WTC11 (cell line): ENCODE data around the gene SLC8A1. TPM values are rescaled to one million over a fixed set of nuclear protein-coding genes. Genes with fewer than 3 reads are reported as not detected.

Experiments
- ATAC-seq: fragments of 200-7000 bp; cut with Tn5 transposase; 2 replicates; pipeline ENCODE4 v1.10.0; 2021; ENCODE audit warnings: mild to moderate bottlenecking, moderate library complexity
- CTCF ChIA-PET: fragments of 300-600 bp; sonication (Branson Sonifier 250); formaldehyde crosslinking; loops from one replicate; lab custom pipeline; 2021; ENCODE audit warnings: antibody characterized with exemption; lab: Charles Lee
- POLR2A ChIA-PET: fragments of 350-600 bp; sonication (Branson Sonifier 250); formaldehyde crosslinking; loops from one replicate; lab custom pipeline; 2021; ENCODE audit warnings: antibody characterized with exemption; lab: Charles Lee
- DNase-seq: peaks from one replicate; pipeline ENCODE4 v3.0.0; 2021; ENCODE audit warnings: low spot score
- H3K27ac Mint-ChIP-seq: 2 replicates; pipeline ENCODE4 v1.8.0; 2021; ENCODE audit warnings: mixed read lengths
- H3K27me3 Mint-ChIP-seq: 2 replicates; pipeline ENCODE4 v1.8.0; 2021; ENCODE audit warnings: low read depth, mild to moderate bottlenecking, moderate library complexity, mixed read lengths
- H3K36me3 Mint-ChIP-seq: 2 replicates; pipeline ENCODE4 v1.8.0; 2021; ENCODE audit warnings: mixed read lengths
- H3K4me1 Mint-ChIP-seq: 2 replicates; pipeline ENCODE4 v1.8.0; 2022; ENCODE audit warnings: mixed read lengths
- H3K4me3 Mint-ChIP-seq: 2 replicates; pipeline ENCODE4 v1.8.0; 2021; ENCODE audit warnings: mild to moderate bottlenecking, moderate library complexity, mixed read lengths
- H3K9me3 Mint-ChIP-seq: 2 replicates; pipeline ENCODE4 v1.8.0; 2021; ENCODE audit warnings: mixed read lengths
- NFE2L1 ChIP-seq: sonication (generic); formaldehyde crosslinking; IDR thresholded peaks from 2 replicates; pipeline ENCODE4 v1.8.1; 2023; ENCODE audit warnings: missing genetic modification reagents
- PRRX2 ChIP-seq: fragments of 250-450 bp; sonication (Bioruptor Pico); IDR thresholded peaks from 2 replicates; pipeline ENCODE4 v1.8.0; 2021; ENCODE audit warnings: mild to moderate bottlenecking
- SMAD4 ChIP-seq: sonication (generic); formaldehyde crosslinking; IDR thresholded peaks from 2 replicates; pipeline ENCODE4 v1.8.0; 2022; ENCODE audit warnings: mild to moderate bottlenecking, missing genetic modification reagents
- SOX15 ChIP-seq: fragments of 250-450 bp; sonication (Bioruptor Pico); IDR thresholded peaks from 2 replicates; pipeline ENCODE4 v1.9.0; 2021; ENCODE audit warnings: mild to moderate bottlenecking
- TEAD4 ChIP-seq: sonication (generic); formaldehyde crosslinking; IDR thresholded peaks from 2 replicates; pipeline ENCODE4 v1.8.0; 2022; ENCODE audit warnings: mild to moderate bottlenecking, missing genetic modification reagents
- ZBTB21 ChIP-seq: sonication (generic); formaldehyde crosslinking; IDR thresholded peaks from 2 replicates; pipeline ENCODE4 v1.8.1; 2023; ENCODE audit warnings: mild to moderate bottlenecking, missing genetic modification reagents, borderline replicate concordance
- ZNF317 ChIP-seq: sonication (generic); formaldehyde crosslinking; IDR thresholded peaks from 2 replicates; pipeline ENCODE4 v1.8.1; 2023; ENCODE audit warnings: low read depth, mild to moderate bottlenecking, moderate library complexity, missing genetic modification reagents, borderline replicate concordance
- ZNF416 ChIP-seq: fragments of 250-450 bp; sonication (Bioruptor Pico); IDR thresholded peaks from 2 replicates; pipeline ENCODE4 v1.9.0; 2021; ENCODE audit warnings: mild to moderate bottlenecking, inconsistent platforms
- total RNA-seq: library from RNA; stranded (reverse); gene quantifications from 3 replicates; pipeline ENCODE4 v1.2.3, GENCODE V29; 2021
- TF ChIP-seq, protein P1 (sequence below): sonication (generic); formaldehyde crosslinking; IDR thresholded peaks from 2 replicates; pipeline ENCODE4 v1.8.1; 2023; ENCODE audit warnings: mild to moderate bottlenecking, missing genetic modification reagents
- TF ChIP-seq, protein P2 (sequence below): fragments of 250-450 bp; sonication (Bioruptor Pico); IDR thresholded peaks from 2 replicates; pipeline ENCODE4 v1.9.0; 2021; ENCODE audit warnings: mild to moderate bottlenecking
- TF ChIP-seq, protein P3 (sequence below): sonication (generic); formaldehyde crosslinking; IDR thresholded peaks from 2 replicates; pipeline ENCODE4 v1.8.0; 2022; ENCODE audit warnings: mild to moderate bottlenecking, missing genetic modification reagents
- TF ChIP-seq, protein P4 (sequence below): sonication (generic); formaldehyde crosslinking; IDR thresholded peaks from 2 replicates; pipeline ENCODE4 v1.8.0; 2023; ENCODE audit warnings: mild to moderate bottlenecking, missing genetic modification reagents
- TF ChIP-seq, protein P5 (sequence below): sonication (generic); formaldehyde crosslinking; IDR thresholded peaks from 2 replicates; pipeline ENCODE4 v1.8.1; 2023; ENCODE audit warnings: mild to moderate bottlenecking, missing genetic modification reagents, borderline replicate concordance
- TF ChIP-seq, protein P6 (sequence below): sonication (generic); formaldehyde crosslinking; IDR thresholded peaks from 2 replicates; pipeline ENCODE4 v1.8.1; 2022; ENCODE audit warnings: mild to moderate bottlenecking, moderate library complexity, missing genetic modification reagents
- TF ChIP-seq, protein P7 (sequence below): fragments of 250-450 bp; sonication (Bioruptor Pico); conservative IDR thresholded peaks from 2 replicates; pipeline ENCODE4 v1.9.0; 2021; ENCODE audit warnings: mild to moderate bottlenecking
- TF ChIP-seq, protein P8 (sequence below): fragments of 250-450 bp; sonication (Bioruptor Pico); IDR thresholded peaks from 2 replicates; pipeline ENCODE4 v1.9.0; 2021; ENCODE audit warnings: moderate library complexity, mild to moderate bottlenecking, inconsistent platforms, borderline replicate concordance

The SLC8A1 gene
- total RNA-seq, 1 experiment from 2014 or later: 2.6 TPM

DNA sequence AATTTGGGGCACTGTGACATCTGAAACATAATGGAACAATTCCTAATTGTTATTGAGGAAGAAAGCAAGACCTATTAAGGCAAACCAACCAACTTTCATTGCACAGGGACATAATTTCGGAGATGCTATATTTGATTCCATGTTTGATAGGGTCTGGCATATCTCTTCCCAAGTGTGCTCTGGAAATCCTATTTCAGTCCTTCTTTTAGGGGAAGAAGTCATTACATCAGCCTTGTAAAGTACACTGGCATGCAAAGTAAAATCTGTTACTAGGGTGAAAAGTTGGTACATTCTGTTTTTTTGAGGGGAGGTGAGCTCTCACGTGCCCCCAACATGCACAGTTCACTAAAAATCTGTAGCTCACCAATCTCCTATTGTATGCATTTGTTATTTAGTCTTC, 172.4 kb downstream of the SLC8A1 start (continued):
- TF ChIP-seq, protein P1, sequence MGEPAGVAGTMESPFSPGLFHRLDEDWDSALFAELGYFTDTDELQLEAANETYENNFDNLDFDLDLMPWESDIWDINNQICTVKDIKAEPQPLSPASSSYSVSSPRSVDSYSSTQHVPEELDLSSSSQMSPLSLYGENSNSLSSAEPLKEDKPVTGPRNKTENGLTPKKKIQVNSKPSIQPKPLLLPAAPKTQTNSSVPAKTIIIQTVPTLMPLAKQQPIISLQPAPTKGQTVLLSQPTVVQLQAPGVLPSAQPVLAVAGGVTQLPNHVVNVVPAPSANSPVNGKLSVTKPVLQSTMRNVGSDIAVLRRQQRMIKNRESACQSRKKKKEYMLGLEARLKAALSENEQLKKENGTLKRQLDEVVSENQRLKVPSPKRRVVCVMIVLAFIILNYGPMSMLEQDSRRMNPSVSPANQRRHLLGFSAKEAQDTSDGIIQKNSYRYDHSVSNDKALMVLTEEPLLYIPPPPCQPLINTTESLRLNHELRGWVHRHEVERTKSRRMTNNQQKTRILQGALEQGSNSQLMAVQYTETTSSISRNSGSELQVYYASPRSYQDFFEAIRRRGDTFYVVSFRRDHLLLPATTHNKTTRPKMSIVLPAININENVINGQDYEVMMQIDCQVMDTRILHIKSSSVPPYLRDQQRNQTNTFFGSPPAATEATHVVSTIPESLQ (CRISPR knock-in tag): no peak
- TF ChIP-seq, protein P2, sequence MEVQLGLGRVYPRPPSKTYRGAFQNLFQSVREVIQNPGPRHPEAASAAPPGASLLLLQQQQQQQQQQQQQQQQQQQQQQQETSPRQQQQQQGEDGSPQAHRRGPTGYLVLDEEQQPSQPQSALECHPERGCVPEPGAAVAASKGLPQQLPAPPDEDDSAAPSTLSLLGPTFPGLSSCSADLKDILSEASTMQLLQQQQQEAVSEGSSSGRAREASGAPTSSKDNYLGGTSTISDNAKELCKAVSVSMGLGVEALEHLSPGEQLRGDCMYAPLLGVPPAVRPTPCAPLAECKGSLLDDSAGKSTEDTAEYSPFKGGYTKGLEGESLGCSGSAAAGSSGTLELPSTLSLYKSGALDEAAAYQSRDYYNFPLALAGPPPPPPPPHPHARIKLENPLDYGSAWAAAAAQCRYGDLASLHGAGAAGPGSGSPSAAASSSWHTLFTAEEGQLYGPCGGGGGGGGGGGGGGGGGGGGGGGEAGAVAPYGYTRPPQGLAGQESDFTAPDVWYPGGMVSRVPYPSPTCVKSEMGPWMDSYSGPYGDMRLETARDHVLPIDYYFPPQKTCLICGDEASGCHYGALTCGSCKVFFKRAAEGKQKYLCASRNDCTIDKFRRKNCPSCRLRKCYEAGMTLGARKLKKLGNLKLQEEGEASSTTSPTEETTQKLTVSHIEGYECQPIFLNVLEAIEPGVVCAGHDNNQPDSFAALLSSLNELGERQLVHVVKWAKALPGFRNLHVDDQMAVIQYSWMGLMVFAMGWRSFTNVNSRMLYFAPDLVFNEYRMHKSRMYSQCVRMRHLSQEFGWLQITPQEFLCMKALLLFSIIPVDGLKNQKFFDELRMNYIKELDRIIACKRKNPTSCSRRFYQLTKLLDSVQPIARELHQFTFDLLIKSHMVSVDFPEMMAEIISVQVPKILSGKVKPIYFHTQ (CRISPR knock-in tag): no peak
- no peak for TF ChIP-seq SOX15 (CRISPR knock-in tag)
- TF ChIP-seq, protein P3, sequence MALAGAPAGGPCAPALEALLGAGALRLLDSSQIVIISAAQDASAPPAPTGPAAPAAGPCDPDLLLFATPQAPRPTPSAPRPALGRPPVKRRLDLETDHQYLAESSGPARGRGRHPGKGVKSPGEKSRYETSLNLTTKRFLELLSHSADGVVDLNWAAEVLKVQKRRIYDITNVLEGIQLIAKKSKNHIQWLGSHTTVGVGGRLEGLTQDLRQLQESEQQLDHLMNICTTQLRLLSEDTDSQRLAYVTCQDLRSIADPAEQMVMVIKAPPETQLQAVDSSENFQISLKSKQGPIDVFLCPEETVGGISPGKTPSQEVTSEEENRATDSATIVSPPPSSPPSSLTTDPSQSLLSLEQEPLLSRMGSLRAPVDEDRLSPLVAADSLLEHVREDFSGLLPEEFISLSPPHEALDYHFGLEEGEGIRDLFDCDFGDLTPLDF: no peak

DNA sequence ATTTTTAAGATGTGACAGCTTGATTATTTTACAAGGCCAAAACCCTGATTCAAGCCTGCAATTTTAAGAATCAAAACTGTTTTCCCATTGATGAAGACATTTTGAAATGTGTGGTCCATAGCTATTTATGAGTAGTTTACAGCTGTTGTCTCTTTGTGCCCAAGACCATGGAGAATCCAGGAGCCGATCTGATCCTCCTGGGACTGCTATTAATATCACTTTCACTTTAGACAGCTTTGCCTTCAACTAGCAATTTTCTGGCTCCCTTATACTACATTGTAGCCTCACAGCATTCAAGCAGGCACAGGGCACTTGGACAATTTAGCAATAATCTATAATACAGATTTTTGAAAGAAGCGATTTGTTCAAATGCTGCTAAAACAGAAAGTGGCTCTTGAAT, 172.9 kb downstream of the SLC8A1 start:
- H3K27ac Mint-ChIP-seq: no peak overlapping the region
- no peaks in the 10 kb centered on the region for H3K27me3 Mint-ChIP-seq
- no peaks in the 10 kb centered on the region for H3K9me3 Mint-ChIP-seq
- H3K4me1 Mint-ChIP-seq: no peaks in the 10 kb centered on the region
- POLR2A ChIA-PET: no interaction called here
- no peak overlapping the region for H3K4me3 Mint-ChIP-seq
- H3K36me3 Mint-ChIP-seq: no peaks in the 10 kb centered on the region
- ATAC-seq: no peak
- TF ChIP-seq ZNF317 (CRISPR knock-in tag): no peak
- TF ChIP-seq, protein P4, sequence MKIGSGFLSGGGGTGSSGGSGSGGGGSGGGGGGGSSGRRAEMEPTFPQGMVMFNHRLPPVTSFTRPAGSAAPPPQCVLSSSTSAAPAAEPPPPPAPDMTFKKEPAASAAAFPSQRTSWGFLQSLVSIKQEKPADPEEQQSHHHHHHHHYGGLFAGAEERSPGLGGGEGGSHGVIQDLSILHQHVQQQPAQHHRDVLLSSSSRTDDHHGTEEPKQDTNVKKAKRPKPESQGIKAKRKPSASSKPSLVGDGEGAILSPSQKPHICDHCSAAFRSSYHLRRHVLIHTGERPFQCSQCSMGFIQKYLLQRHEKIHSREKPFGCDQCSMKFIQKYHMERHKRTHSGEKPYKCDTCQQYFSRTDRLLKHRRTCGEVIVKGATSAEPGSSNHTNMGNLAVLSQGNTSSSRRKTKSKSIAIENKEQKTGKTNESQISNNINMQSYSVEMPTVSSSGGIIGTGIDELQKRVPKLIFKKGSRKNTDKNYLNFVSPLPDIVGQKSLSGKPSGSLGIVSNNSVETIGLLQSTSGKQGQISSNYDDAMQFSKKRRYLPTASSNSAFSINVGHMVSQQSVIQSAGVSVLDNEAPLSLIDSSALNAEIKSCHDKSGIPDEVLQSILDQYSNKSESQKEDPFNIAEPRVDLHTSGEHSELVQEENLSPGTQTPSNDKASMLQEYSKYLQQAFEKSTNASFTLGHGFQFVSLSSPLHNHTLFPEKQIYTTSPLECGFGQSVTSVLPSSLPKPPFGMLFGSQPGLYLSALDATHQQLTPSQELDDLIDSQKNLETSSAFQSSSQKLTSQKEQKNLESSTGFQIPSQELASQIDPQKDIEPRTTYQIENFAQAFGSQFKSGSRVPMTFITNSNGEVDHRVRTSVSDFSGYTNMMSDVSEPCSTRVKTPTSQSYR (CRISPR knock-in tag): no peak
- TF ChIP-seq, protein P5, sequence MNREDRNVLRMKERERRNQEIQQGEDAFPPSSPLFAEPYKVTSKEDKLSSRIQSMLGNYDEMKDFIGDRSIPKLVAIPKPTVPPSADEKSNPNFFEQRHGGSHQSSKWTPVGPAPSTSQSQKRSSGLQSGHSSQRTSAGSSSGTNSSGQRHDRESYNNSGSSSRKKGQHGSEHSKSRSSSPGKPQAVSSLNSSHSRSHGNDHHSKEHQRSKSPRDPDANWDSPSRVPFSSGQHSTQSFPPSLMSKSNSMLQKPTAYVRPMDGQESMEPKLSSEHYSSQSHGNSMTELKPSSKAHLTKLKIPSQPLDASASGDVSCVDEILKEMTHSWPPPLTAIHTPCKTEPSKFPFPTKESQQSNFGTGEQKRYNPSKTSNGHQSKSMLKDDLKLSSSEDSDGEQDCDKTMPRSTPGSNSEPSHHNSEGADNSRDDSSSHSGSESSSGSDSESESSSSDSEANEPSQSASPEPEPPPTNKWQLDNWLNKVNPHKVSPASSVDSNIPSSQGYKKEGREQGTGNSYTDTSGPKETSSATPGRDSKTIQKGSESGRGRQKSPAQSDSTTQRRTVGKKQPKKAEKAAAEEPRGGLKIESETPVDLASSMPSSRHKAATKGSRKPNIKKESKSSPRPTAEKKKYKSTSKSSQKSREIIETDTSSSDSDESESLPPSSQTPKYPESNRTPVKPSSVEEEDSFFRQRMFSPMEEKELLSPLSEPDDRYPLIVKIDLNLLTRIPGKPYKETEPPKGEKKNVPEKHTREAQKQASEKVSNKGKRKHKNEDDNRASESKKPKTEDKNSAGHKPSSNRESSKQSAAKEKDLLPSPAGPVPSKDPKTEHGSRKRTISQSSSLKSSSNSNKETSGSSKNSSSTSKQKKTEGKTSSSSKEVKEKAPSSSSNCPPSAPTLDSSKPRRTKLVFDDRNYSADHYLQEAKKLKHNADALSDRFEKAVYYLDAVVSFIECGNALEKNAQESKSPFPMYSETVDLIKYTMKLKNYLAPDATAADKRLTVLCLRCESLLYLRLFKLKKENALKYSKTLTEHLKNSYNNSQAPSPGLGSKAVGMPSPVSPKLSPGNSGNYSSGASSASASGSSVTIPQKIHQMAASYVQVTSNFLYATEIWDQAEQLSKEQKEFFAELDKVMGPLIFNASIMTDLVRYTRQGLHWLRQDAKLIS (CRISPR knock-in tag): no peak
- no peak for TF ChIP-seq NFE2L1 (CRISPR knock-in tag)
- TF ChIP-seq, protein P6, sequence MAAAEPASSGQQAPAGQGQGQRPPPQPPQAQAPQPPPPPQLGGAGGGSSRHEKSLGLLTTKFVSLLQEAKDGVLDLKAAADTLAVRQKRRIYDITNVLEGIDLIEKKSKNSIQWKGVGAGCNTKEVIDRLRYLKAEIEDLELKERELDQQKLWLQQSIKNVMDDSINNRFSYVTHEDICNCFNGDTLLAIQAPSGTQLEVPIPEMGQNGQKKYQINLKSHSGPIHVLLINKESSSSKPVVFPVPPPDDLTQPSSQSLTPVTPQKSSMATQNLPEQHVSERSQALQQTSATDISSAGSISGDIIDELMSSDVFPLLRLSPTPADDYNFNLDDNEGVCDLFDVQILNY (CRISPR knock-in tag): no peak
- TF ChIP-seq, protein P7, sequence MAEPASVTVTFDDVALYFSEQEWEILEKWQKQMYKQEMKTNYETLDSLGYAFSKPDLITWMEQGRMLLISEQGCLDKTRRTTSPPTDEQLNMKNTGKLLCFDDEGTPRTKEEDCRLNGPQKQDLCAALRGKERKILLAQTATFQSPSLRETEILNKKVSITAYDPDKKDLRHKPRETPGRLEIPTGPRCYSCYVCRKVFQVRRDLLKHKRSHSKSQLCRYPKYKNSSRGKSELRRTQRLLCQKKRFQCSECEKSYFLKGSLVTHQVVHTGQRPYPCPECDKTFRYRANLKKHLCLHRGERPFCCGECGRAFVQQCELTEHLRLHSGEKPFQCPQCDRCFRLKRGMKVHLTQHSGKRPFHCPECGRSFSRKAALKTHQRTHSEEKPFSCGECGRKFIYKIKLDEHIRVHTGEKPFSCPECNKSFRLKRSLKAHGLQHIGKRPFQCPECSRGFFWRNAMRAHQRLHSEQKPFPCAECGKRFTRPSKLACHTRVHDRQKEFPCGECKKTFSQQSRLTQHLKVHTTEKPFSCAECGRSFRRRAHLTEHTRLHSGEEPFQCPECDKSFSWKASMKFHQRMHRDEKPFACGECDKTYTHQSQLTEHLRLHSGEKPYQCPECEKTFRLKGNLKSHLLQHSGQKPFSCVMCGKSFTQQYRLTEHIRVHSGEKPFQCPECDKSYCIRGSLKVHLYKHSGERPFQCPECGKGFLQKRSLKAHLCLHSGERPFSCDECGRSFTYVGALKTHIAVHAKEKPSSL (CRISPR knock-in tag): no peak
- TF ChIP-seq PRRX2: no peak
- TF ChIP-seq SOX15 (CRISPR knock-in tag): no peak
- TF ChIP-seq, protein P8, sequence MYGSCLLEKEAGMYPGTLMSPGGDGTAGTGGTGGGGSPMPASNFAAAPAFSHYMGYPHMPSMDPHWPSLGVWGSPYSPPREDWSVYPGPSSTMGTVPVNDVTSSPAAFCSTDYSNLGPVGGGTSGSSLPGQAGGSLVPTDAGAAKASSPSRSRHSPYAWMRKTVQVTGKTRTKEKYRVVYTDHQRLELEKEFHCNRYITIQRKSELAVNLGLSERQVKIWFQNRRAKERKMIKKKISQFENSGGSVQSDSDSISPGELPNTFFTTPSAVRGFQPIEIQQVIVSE: no peak
- TF ChIP-seq ZBTB21 (CRISPR knock-in tag): no peak
- TF ChIP-seq TEAD4 (CRISPR knock-in tag): no peak
- TF ChIP-seq SMAD4 (CRISPR knock-in tag): no peak
- no peak for TF ChIP-seq ZNF416 (CRISPR knock-in tag)
- no peak for DNase-seq
- CTCF ChIA-PET: interaction anchor here (1.3 kb wide), 1 partner anchor 35 kb away, joined by 3 read pairs; no protein-coding TSS in a partner anchor
